CD14-positive monocyte (primary cell): Measurements from ENCODE around the gene RCC2. TPM values are rescaled to one million over a fixed set of nuclear protein-coding genes. Genes with fewer than 3 reads are reported as not detected.

Source experiments
- DNase-seq, 3 donors: peaks; one replicate each; pipeline ENCODE4 v3.0.0-alpha.2; 2011 to 2022
- H2AFZ ChIP-seq: 2 replicates; pipeline ENCODE4 v1.6.0; 2012; ENCODE audit warnings: mild to moderate bottlenecking, low read depth, low read length, inconsistent platforms; ENCODE audit not compliant: insufficient read depth, poor library complexity, severe bottlenecking
- H3K27ac ChIP-seq, 2 donors: 1 replicate in 1 of 2; 2 replicates in 1 of 2; pipeline ENCODE4 v1.5.1; 2012 to 2013; ENCODE audit warnings: low read length in 2 of 2, control low read depth in 1 of 2, inconsistent platforms in 1 of 2, low read depth in 1 of 2, mild to moderate bottlenecking in 1 of 2
- H3K27me3 ChIP-seq, 2 donors: one replicate each; pipeline versions ENCODE4 v1.6.0 to v1.6.1; 2011 to 2013; ENCODE audit warnings: low read length in 2 of 2; ENCODE audit not compliant: control insufficient read depth in 2 of 2, insufficient read depth in 2 of 2
- H3K36me3 ChIP-seq, 2 donors: replicated peaks in 1 of 2; 1 replicate in 1 of 2; 2 replicates in 1 of 2; pipeline versions ENCODE4 v1.5.1 to v1.6.1; 2012 to 2013; ENCODE audit warnings: low read length in 2 of 2, control low read depth in 1 of 2, inconsistent platforms in 1 of 2, mild to moderate bottlenecking in 1 of 2; ENCODE audit not compliant: insufficient read depth in 2 of 2, control insufficient read depth in 1 of 2
- H3K4me1 ChIP-seq, 2 donors: 1 replicate in 1 of 2; 2 replicates in 1 of 2; pipeline versions ENCODE4 v1.5.1 to v1.6.1; 2012 to 2013; ENCODE audit warnings: low read length in 2 of 2, control low read depth in 1 of 2, inconsistent platforms in 1 of 2, mild to moderate bottlenecking in 1 of 2, moderate library complexity in 1 of 2; ENCODE audit not compliant: insufficient read depth in 2 of 2, control insufficient read depth in 1 of 2
- H3K4me2 ChIP-seq: replicated peaks from 2 replicates; pipeline ENCODE3; 2012; ENCODE audit warnings: low read length, moderate library complexity, mild to moderate bottlenecking; ENCODE audit not compliant: poor library complexity, severe bottlenecking; ENCODE audit errors: extremely low read depth
- H3K4me3 ChIP-seq, 3 experiments: fragments of 200-600 bp in 1 of 3; sonication (generic) in 1 of 3; replicated peaks in 1 of 3; 1 replicate in 2 of 3; 2 replicates in 1 of 3; pipeline ENCODE4 v1.5.1; 2011 to 2013; ENCODE audit warnings: low read length in 3 of 3, mild to moderate bottlenecking in 3 of 3, control low read depth in 2 of 3, low read depth in 2 of 3, inconsistent platforms in 1 of 3, moderate library complexity in 1 of 3
- H3K79me2 ChIP-seq: 2 replicates; pipeline ENCODE4 v1.6.0; 2012; ENCODE audit warnings: mild to moderate bottlenecking, control low read depth, inconsistent platforms, low read length, moderate library complexity; ENCODE audit not compliant: insufficient read depth
- H3K9ac ChIP-seq: 2 replicates; pipeline ENCODE4 v1.6.0; 2017; ENCODE audit warnings: low read length, mild to moderate bottlenecking; ENCODE audit not compliant: insufficient read depth, poor library complexity, severe bottlenecking
- H3K9me3 ChIP-seq, 2 donors: replicated peaks in 1 of 2; 1 replicate in 1 of 2; 2 replicates in 1 of 2; pipeline versions ENCODE4 v1.5.1 to v1.6.1; 2012 to 2013; ENCODE audit warnings: low read length in 2 of 2, control low read depth in 1 of 2; ENCODE audit not compliant: control insufficient read depth in 1 of 2, insufficient read depth in 1 of 2
- H4K20me1 ChIP-seq: 2 replicates; pipeline ENCODE4 v1.6.0; 2012; ENCODE audit warnings: mild to moderate bottlenecking, low read length, control low read depth, moderate library complexity; ENCODE audit not compliant: insufficient read depth
- H3K27ac Mint-ChIP-seq, 7 donors: one replicate each; pipeline ENCODE4 v1.8.0; 2020; ENCODE audit warnings: mild to moderate bottlenecking in 7 of 7, mixed read lengths in 7 of 7, moderate library complexity in 6 of 7, inconsistent platforms in 2 of 7
- H3K27me3 Mint-ChIP-seq, 3 donors: one replicate each; pipeline ENCODE4 v1.8.0; 2021 to 2022; ENCODE audit warnings: low read depth in 3 of 3, mild to moderate bottlenecking in 3 of 3, mixed read lengths in 3 of 3, moderate library complexity in 3 of 3, inconsistent platforms in 1 of 3
- H3K36me3 Mint-ChIP-seq, 2 donors: one replicate each; pipeline ENCODE4 v1.8.0; 2020; ENCODE audit warnings: mixed read lengths in 2 of 2, inconsistent platforms in 1 of 2, mild to moderate bottlenecking in 1 of 2
- H3K4me1 Mint-ChIP-seq: one replicate; pipeline ENCODE4 v1.8.0; 2020; ENCODE audit warnings: mild to moderate bottlenecking, mixed read lengths
- H3K4me3 Mint-ChIP-seq, 2 donors: one replicate each; pipeline ENCODE4 v1.8.0; 2020; ENCODE audit warnings: mild to moderate bottlenecking in 2 of 2, mixed read lengths in 2 of 2, moderate library complexity in 1 of 2
- H3K9me3 Mint-ChIP-seq, 7 donors: one replicate each; pipeline ENCODE4 v1.8.0; 2020 to 2022; ENCODE audit warnings: mixed read lengths in 7 of 7, mild to moderate bottlenecking in 6 of 7, moderate library complexity in 6 of 7, inconsistent platforms in 2 of 7
- CTCF ChIP-seq: fragments of 200-600 bp; IDR thresholded peaks from one replicate; pipeline ENCODE4 v1.8.0; 2022; ENCODE audit warnings: antibody characterized with exemption, mild to moderate bottlenecking
- WGBS: methylation state at CpG from one replicate; pipeline ENCODE4 v1.1.5; 2013; ENCODE audit warnings: missing lambda C conversion rate; ENCODE audit not compliant: insufficient coverage; 5-methylcytosine and 5-hydroxymethylcytosine counted together
- intact Hi-C, 2 donors: fragments of 100-400 bp; cut with micrococcal nuclease; formaldehyde crosslinking; loops; one replicate each; pipeline versions ENCODE4 v1.15.0 to v1.15.1; 2023
- polyA plus RNA-seq, 3 donors: library from polyadenylated mRNA; depleted of rRNA in 1 of 3; unstranded in 2 of 3; stranded (reverse) in 1 of 3; fragments of 300-500 nt in 2 of 3; fragments of >200 nt in 1 of 3; fragmentation: Illumina TruSeq in 2 of 3; gene quantifications; 1 replicate in 2 of 3; 2 replicates in 1 of 3; pipeline ENCODE4 v1.2.3, GENCODE V29; 2012 to 2021

RCC2 gene
- polyA plus RNA-seq, 3 donors, result 22.3 to 66.3 (median 40.9) TPM

- Histone ChIP-seq H3K4me3 (peak overlapping the region in 1 of 3 experiments; percentile 63), H3K79me2 (peaks cover 90% of the 10 kb centered on the region), H4K20me1 (peaks cover 85% of the 10 kb centered on the region), H3K36me3 (peaks cover 36 to 52% of the 10 kb centered on the region in 2 donors), H3K4me1 (peaks cover 57 to 67% of the 10 kb centered on the region in 2 donors), H3K27ac (peak overlapping the region; percentile 80 to 85), H3K9ac (peak overlapping the region; percentile 47), H3K9me3 (no peaks in the 10 kb centered on the region), H3K27me3 (no peaks in the 10 kb centered on the region), H2AFZ (no peak overlapping the region), H3K4me2 (peak overlapping the region; percentile 58)
- Mint-ChIP-seq H3K27me3 (no peaks in the 10 kb centered on the region), H3K4me3 (peak overlapping the region; percentile 66 to 67), H3K4me1 (peaks cover 64% of the 10 kb centered on the region), H3K27ac (peak overlapping the region; percentile 96 to 99 (median 99)), H3K9me3 (peaks cover 0 to 2% (median 0%) of the 10 kb centered on the region in 7 donors), H3K36me3 (peaks cover 37 to 63% of the 10 kb centered on the region in 2 donors)
- peak in 1 of 3 donors; percentile 10 for DNase-seq
- WGBS, result 95% methylated on average over 3 of the region's 3 CpGs
- intact Hi-C loops, result loop anchor here (10.0 kb wide), 1 partner anchor 202 kb away; no protein-coding TSS in a partner anchor
- TF ChIP-seq CTCF, result no peak
Measured at GRCh38 chr1:17432412-17432811, 7.1 kb downstream of the RCC2 start.

GRCh38 chr1:17429183-17429582 lies 10.3 kb downstream of the RCC2 start:
- no peak overlapping the region for H3K4me3 Mint-ChIP-seq
- H3K4me3 ChIP-seq, result no peak overlapping the region
- H3K36me3 Mint-ChIP-seq, result peaks cover 63 to 78% of the 10 kb centered on the region in 2 donors
- peak overlapping the region in 5 of 7 donors; percentile 22 to 79 (median 47) for H3K27ac Mint-ChIP-seq
- peaks cover 35% of the 10 kb centered on the region for H3K4me1 Mint-ChIP-seq
- H3K4me1 ChIP-seq, result peaks cover 30 to 35% of the 10 kb centered on the region in 2 donors
- no peak overlapping the region for H3K4me2 ChIP-seq
- peaks cover 85% of the 10 kb centered on the region for H4K20me1 ChIP-seq
- intact Hi-C loops, result loop anchor here in 1 of 2 donors (5.0 kb wide), 1 partner anchor 53 kb away; no protein-coding TSS in a partner anchor
- no peaks in the 10 kb centered on the region for H3K27me3 Mint-ChIP-seq
- H3K79me2 ChIP-seq, result peaks cover 90% of the 10 kb centered on the region
- peak overlapping the region in 1 of 2 donors; percentile 21 for H3K27ac ChIP-seq
- H3K9me3 ChIP-seq, result no peaks in the 10 kb centered on the region
- no peak overlapping the region for H3K9ac ChIP-seq
- 89% methylated on average over 5 of the region's 9 CpGs for WGBS
- H3K36me3 ChIP-seq, result peaks cover 59 to 71% of the 10 kb centered on the region in 2 donors
- no peak overlapping the region for H2AFZ ChIP-seq
- H3K27me3 ChIP-seq, result no peaks in the 10 kb centered on the region
- no peaks in the 10 kb centered on the region for H3K9me3 Mint-ChIP-seq
- no peak for DNase-seq
- TF ChIP-seq CTCF, result no peak
